ENCODE data around the gene POP4. TPM values are rescaled to one million over a fixed set of nuclear protein-coding genes. Genes with fewer than 3 reads are reported as not detected.

POP4 gene
- total RNA-seq, 1 experiment from 2014 or later, result 75.0 TPM

DNA sequence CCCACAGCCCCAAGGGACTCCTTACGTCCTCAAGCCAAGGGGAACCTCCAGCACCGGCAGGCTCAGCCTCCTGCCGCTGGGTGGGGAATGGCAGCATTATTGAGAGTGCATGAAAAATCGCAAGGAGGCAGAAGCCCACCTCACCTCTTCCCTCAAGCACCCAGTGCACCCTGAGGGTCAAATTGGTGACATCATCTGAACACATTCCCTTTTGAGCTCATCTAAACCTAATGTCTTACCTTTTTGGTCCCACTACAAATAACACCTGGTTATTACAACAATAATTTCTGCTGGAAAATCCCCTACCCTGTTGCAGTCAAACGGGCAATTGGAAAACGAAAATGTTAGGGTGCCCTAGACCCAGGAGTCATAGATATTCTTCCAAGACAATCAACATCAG is 12.2 kb upstream of the POP4 start:
- no peaks in the 10 kb centered on the region for H3K4me1 ChIP-seq
- H3K36me3 ChIP-seq (ENCODE audit: control insufficient read depth, insufficient read depth, low read length), result no peaks in the 10 kb centered on the region
- H3K27me3 Mint-ChIP-seq (ENCODE audit: insufficient read depth, unreplicated experiment), result peaks cover 7% of the 10 kb centered on the region
- ChIA-PET POLR2A (no interaction called here), CTCF (no interaction called here)
- no peaks in the 10 kb centered on the region for H3K9me3 Mint-ChIP-seq (ENCODE audit: unreplicated experiment)
- no peak overlapping the region for H3K27ac Mint-ChIP-seq (ENCODE audit: unreplicated experiment)
- TF ChIP-seq, protein P1, sequence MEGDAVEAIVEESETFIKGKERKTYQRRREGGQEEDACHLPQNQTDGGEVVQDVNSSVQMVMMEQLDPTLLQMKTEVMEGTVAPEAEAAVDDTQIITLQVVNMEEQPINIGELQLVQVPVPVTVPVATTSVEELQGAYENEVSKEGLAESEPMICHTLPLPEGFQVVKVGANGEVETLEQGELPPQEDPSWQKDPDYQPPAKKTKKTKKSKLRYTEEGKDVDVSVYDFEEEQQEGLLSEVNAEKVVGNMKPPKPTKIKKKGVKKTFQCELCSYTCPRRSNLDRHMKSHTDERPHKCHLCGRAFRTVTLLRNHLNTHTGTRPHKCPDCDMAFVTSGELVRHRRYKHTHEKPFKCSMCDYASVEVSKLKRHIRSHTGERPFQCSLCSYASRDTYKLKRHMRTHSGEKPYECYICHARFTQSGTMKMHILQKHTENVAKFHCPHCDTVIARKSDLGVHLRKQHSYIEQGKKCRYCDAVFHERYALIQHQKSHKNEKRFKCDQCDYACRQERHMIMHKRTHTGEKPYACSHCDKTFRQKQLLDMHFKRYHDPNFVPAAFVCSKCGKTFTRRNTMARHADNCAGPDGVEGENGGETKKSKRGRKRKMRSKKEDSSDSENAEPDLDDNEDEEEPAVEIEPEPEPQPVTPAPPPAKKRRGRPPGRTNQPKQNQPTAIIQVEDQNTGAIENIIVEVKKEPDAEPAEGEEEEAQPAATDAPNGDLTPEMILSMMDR (IDR thresholded peaks at IDR 0.05; ENCODE audit: insufficient read depth in 1 of 2, low read depth in 1 of 2, low read length in 1 of 2, severe bottlenecking in 1 of 2, unreplicated experiment in 1 of 2), result no peak
- H3K4me3 Mint-ChIP-seq (ENCODE audit: unreplicated experiment), result no peak overlapping the region
- DNase-seq, result no peak
- H3K9me3 ChIP-seq, result no peaks in the 10 kb centered on the region
- intact Hi-C loops (cut with micrococcal nuclease; ENCODE audit: unreplicated experiment), result loop anchor here (10.0 kb wide), 1 partner anchor 129 kb away; no protein-coding TSS in a partner anchor
- H3K36me3 Mint-ChIP-seq (ENCODE audit: insufficient read depth, unreplicated experiment), result no peaks in the 10 kb centered on the region
- no peaks in the 10 kb centered on the region for H3K4me1 Mint-ChIP-seq (ENCODE audit: low read depth, unreplicated experiment)
- H3K4me3 ChIP-seq (ENCODE audit: low read depth, low read length), result no peak overlapping the region
- BruUV-seq (replicated peaks), result no TSS peak
- H3K27me3 ChIP-seq (replicated peaks; ENCODE audit: control insufficient read depth, insufficient read depth, low read length), result no peaks in the 10 kb centered on the region; the same call in 1 of the 2 replicates

DNA sequence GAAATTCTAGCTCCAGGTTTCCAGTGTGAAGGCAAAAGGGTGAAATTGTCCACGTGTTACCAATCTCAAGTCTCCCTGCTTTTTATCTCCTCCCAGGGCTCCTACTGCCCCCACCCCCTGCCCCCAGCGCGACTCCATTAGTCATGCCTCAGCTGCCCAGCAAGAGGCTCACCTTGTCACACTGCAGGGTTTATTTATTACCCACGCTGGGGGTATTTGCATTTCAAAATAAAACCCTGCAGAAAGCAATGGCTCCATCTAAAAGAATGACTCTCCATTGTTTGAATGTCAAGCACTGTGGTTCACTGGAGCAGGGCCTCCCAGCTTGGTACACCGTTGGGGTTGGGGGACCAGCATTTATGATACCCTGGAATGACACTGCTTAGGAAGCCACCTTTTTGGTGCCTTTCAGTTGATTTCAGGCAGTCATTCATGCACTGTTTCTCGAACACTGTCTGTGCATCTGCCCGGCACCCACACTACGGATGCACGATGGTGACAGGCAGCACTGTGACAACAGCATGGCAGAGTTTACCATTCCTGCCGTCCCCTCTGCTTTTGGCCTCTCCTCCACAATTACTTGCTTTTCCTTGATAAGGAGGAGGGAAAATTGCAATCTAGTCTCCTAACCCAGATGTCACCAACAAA is 9.9 kb upstream of the POP4 start:
- Mint-ChIP-seq H3K4me1 (ENCODE audit: low read depth, unreplicated experiment) (no peaks in the 10 kb centered on the region), H3K4me3 (ENCODE audit: unreplicated experiment) (no peak overlapping the region), H3K36me3 (ENCODE audit: insufficient read depth, unreplicated experiment) (no peaks in the 10 kb centered on the region), H3K27me3 (ENCODE audit: insufficient read depth, unreplicated experiment) (peaks cover 7% of the 10 kb centered on the region), H3K27ac (ENCODE audit: unreplicated experiment) (no peak overlapping the region), H3K9me3 (ENCODE audit: unreplicated experiment) (no peaks in the 10 kb centered on the region)
- no TSS peak for BruUV-seq (replicated peaks)
- no peaks in the 10 kb centered on the region for H3K36me3 ChIP-seq (ENCODE audit: control insufficient read depth, insufficient read depth, low read length)
- ChIA-PET CTCF (interaction anchor here (0.8 kb wide), 2 partner anchors 128 to 1630 kb away, joined by 3 to 5 read pairs; no protein-coding TSS in a partner anchor), POLR2A (no interaction called here)
- DNase-seq, result no peak
- TF ChIP-seq, protein P1 (IDR thresholded peaks at IDR 0.05; ENCODE audit: insufficient read depth in 1 of 2, low read depth in 1 of 2, low read length in 1 of 2, severe bottlenecking in 1 of 2, unreplicated experiment in 1 of 2), result no peak
- no peaks in the 10 kb centered on the region for H3K4me1 ChIP-seq
- H3K27me3 ChIP-seq (replicated peaks; ENCODE audit: control insufficient read depth, insufficient read depth, low read length), result no peaks in the 10 kb centered on the region; the same call in 1 of the 2 replicates
- H3K4me3 ChIP-seq (ENCODE audit: low read depth, low read length), result no peak overlapping the region
- intact Hi-C loops (cut with micrococcal nuclease; ENCODE audit: unreplicated experiment), result loop anchor here (10.0 kb wide), 1 partner anchor 131 kb away; no protein-coding TSS in a partner anchor
- H3K9me3 ChIP-seq, result no peaks in the 10 kb centered on the region

DNA sequence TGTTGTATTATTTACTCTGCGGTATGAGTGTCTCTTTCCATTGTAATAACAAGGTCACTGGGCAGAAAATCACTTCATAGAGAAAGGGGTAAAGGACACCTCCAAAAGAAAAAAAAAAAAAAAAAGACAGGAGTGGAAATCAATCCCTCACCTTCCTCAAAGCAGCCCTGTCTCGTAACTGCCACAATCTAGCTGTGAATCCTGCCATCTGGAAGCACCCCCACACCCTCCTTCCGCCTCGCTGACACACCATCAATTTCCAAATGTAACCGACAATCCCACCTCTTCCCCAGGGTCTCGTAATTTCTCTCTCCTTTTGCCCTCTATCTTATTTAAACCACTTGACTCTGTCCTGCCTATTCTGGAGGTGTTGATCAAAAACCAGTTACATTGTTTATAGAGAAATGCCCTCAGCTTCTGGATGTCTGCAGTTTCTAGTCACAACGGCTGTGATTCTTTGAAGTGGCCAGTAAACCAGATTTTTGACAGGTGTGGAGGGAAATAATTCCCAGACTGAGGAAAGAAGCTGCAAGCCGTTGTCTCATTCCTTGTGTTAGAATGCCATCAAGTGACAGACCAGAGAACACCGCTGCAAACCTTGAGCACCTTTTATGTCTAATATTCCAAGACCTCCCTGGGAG is 9.1 kb upstream of the POP4 start:
- TF ChIP-seq, protein P1 (IDR thresholded peaks at IDR 0.05; ENCODE audit: insufficient read depth in 1 of 2, low read depth in 1 of 2, low read length in 1 of 2, severe bottlenecking in 1 of 2, unreplicated experiment in 1 of 2), result peak; percentile 23 to 34
- Mint-ChIP-seq H3K4me1 (ENCODE audit: low read depth, unreplicated experiment) (no peaks in the 10 kb centered on the region), H3K27me3 (ENCODE audit: insufficient read depth, unreplicated experiment) (peaks cover 7% of the 10 kb centered on the region), H3K36me3 (ENCODE audit: insufficient read depth, unreplicated experiment) (no peaks in the 10 kb centered on the region), H3K9me3 (ENCODE audit: unreplicated experiment) (no peaks in the 10 kb centered on the region), H3K4me3 (ENCODE audit: unreplicated experiment) (no peak overlapping the region), H3K27ac (ENCODE audit: unreplicated experiment) (no peak overlapping the region)
- no peaks in the 10 kb centered on the region for H3K36me3 ChIP-seq (ENCODE audit: control insufficient read depth, insufficient read depth, low read length)
- no peaks in the 10 kb centered on the region for H3K4me1 ChIP-seq
- H3K4me3 ChIP-seq (ENCODE audit: low read depth, low read length), result no peak overlapping the region
- DNase-seq, result peak in 1 of 2 experiments; percentile 33
- H3K27me3 ChIP-seq (replicated peaks; ENCODE audit: control insufficient read depth, insufficient read depth, low read length), result no peaks in the 10 kb centered on the region
- ChIA-PET CTCF (interaction anchor here (0.6 to 0.9 kb wide), 4 partner anchors 129 to 1631 kb away, joined by 3 to 6 read pairs (median 4); no protein-coding TSS in a partner anchor), POLR2A (interaction anchor here (0.7 kb wide), 1 partner anchor 8 kb away, joined by 9 read pairs; no protein-coding TSS in a partner anchor)
- no TSS peak for BruUV-seq (replicated peaks)
- intact Hi-C loops (cut with micrococcal nuclease; ENCODE audit: unreplicated experiment), result loop anchor here (10.0 kb wide), 1 partner anchor 132 kb away; no protein-coding TSS in a partner anchor
- H3K9me3 ChIP-seq, result no peaks in the 10 kb centered on the region
